PFSK-1 (cell line): ENCODE data around the gene TASP1.

Experiments used
- POLR2AphosphoS5 ChIP-seq: IDR thresholded peaks from 2 replicates; pipeline ENCODE4 v1.6.1; 2012; ENCODE audit warnings: low read depth, mild to moderate bottlenecking, control low read depth, low read length, moderate library complexity
- SIN3A ChIP-seq: IDR thresholded peaks from 2 replicates; pipeline ENCODE4 v1.6.1; 2012; ENCODE audit warnings: mild to moderate bottlenecking, low read length, moderate library complexity, borderline replicate concordance; ENCODE audit not compliant: insufficient read depth
- TAF1 ChIP-seq: IDR thresholded peaks from 2 replicates; pipeline ENCODE4 v1.6.1; 2012; ENCODE audit warnings: low read length, control low read depth, borderline replicate concordance; ENCODE audit not compliant: insufficient read depth

DNA sequence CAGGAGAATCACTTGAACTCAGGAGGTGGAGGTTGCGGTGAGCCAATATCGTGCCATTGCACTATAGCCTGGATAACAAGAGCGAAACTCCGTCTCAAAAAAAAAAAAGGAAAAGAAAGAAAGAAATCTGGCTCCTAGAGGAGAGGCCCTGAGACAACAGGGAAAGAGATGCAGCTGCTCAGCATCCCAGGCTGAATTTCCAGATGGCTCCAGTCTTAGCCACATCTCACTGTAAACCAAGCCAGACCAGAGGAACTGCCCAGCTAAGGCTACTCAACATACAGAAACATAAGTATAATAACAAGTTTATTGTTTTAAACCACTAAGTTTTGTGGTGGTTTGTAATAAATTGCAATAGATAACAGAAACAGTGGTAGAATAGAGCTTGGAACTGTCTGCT lies 38.5 kb upstream of the TASP1 start:
- TF ChIP-seq TAF1 (no peak), SIN3A (no peak), POLR2AphosphoS5 (no peak)
